HCT116 (cell line): ENCODE results near the gene CCDC148.

Experiments used
- ATF3 ChIP-seq: IDR thresholded peaks from 2 replicates; pipeline ENCODE4 v1.6.1; 2012
- CTCF ChIP-seq, 3 experiments: fragments of 200-600 bp in 1 of 3; sonication (generic) in 1 of 3; IDR thresholded peaks in 2 of 3; conservative IDR thresholded peaks in 1 of 3; 2 replicates each; pipeline ENCODE4 v1.5.1; 2012 to 2017; ENCODE audit warnings: low read depth in 2 of 3, low read length in 2 of 3, antibody characterized with exemption in 1 of 3, borderline replicate concordance in 1 of 3, control low read depth in 1 of 3, mild to moderate bottlenecking in 1 of 3, mixed read lengths in 1 of 3, mixed run types in 1 of 3, moderate library complexity in 1 of 3; ENCODE audit not compliant: insufficient read depth in 1 of 3
- EZH2phosphoT487 ChIP-seq: fragments of 200-600 bp; IDR thresholded peaks from 2 replicates; pipeline ENCODE4 v1.6.1; 2018; ENCODE audit warnings: antibody characterized with exemption, borderline replicate concordance
- POLR2A ChIP-seq: IDR thresholded peaks from 2 replicates; pipeline ENCODE4 v1.7.0; 2011; ENCODE audit warnings: borderline replicate concordance; ENCODE audit not compliant: insufficient read depth, insufficient read length; ENCODE audit errors: extremely low read depth
- POLR2AphosphoS5 ChIP-seq: IDR thresholded peaks from 2 replicates; pipeline ENCODE4 v1.6.1; 2011; ENCODE audit warnings: mild to moderate bottlenecking, low read depth, low read length, moderate library complexity
- REST ChIP-seq: IDR thresholded peaks from 2 replicates; pipeline ENCODE4 v1.6.1; 2012; ENCODE audit warnings: low read depth
- TCF7L2 ChIP-seq: IDR thresholded peaks from 2 replicates; pipeline ENCODE4 v1.7.0; 2011; ENCODE audit warnings: borderline replicate concordance, inconsistent platforms; ENCODE audit not compliant: insufficient read depth, insufficient read length; ENCODE audit errors: extremely low read depth
- YY1 ChIP-seq: IDR thresholded peaks from 2 replicates; pipeline ENCODE4 v1.6.1; 2011; ENCODE audit warnings: low read length, low read depth, moderate library complexity, mild to moderate bottlenecking; ENCODE audit not compliant: insufficient replicate concordance; ENCODE audit errors: extremely low read depth
- ZNF274 ChIP-seq: fragments of 200-500 bp; sonication (Bioruptor generic); IDR thresholded peaks from 2 replicates; pipeline ENCODE4 v1.6.1; 2014; ENCODE audit warnings: mild to moderate bottlenecking, low read depth, low read length, inconsistent platforms

- TF ChIP-seq CTCF (IDR thresholded peaks at IDR 0.05 in 2 of 3, conservative IDR thresholded peaks at IDR 0.05 in 1 of 3; ENCODE audit: borderline replicate concordance in 1 of 3, insufficient read depth in 1 of 3, low read depth in 2 of 3, low read length in 2 of 3) (no peak), POLR2A (no peak), EZH2phosphoT487 (no peak), POLR2AphosphoS5 (no peak), YY1 (no peak), TCF7L2 (no peak), ATF3 (no peak), ZNF274 (no peak), REST (no peak)
These were observed 159.4 kb downstream of the CCDC148 start for GRCh38 chr2:158297120-158297519.
